ENCODE measurements around the gene ASB15. TPM values are rescaled to one million over a fixed set of nuclear protein-coding genes. Genes with fewer than 3 reads are reported as not detected.

Gene ASB15
- total RNA-seq, 1 experiment from 2014 or later = not detected

DNA sequence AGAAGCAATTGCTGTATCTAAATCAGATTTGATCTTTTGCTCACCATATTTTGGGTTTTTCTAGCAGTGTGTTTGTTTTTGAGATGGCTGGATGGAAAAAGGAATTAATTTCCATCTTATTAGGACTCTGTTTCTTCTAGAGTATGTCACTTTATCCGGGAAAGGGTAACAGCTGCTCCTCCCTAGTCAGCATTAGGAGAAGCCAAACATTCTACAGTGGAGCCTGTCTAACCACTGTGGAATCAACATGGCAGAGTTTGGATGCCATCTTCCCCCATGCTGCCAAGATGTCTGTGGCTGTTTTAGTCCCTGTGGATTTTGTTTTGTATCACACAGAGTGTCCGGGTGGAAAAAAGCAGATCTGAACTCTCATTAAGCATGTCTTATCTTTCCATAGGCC lies 38.0 kb downstream of the ASB15 start:
- H3K79me2 ChIP-seq (ENCODE audit: low read length) = no peaks in the 10 kb centered on the region
- no peaks in the 10 kb centered on the region for H3K9me2 ChIP-seq (replicated peaks; ENCODE audit: low read length)
- H3F3A ChIP-seq (ENCODE audit: low read length, unreplicated experiment) = no peaks in the 10 kb centered on the region
- no peak overlapping the region for H3K4me3 ChIP-seq (ENCODE audit: low read length)
- H3K36me3 ChIP-seq (ENCODE audit: low read depth, low read length) = no peaks in the 10 kb centered on the region
- H4K20me1 ChIP-seq (ENCODE audit: low read length) = no peaks in the 10 kb centered on the region
- intact Hi-C loops (cut with micrococcal nuclease) = loop anchor here (5.0 kb wide), 1 partner anchor 57 kb away; no protein-coding TSS in a partner anchor
- no peak for ATAC-seq
- peaks cover 19% of the 10 kb centered on the region for H3K4me1 ChIP-seq (ENCODE audit: insufficient read depth, low read length)
- H3K9ac ChIP-seq (ENCODE audit: low read length) = no peak overlapping the region
- no peaks in the 10 kb centered on the region for H3K9me3 ChIP-seq (ENCODE audit: low read length)
- H3K4me2 ChIP-seq (ENCODE audit: low read length) = no peak overlapping the region
- POLR2A ChIA-PET (ENCODE audit: unreplicated experiment) = no interaction called here
- no peaks in the 10 kb centered on the region for H3K27me3 ChIP-seq (ENCODE audit: low read length)
- CTCF ChIA-PET = no interaction called here
- no peak for DNase-seq
- H2AFZ ChIP-seq (ENCODE audit: low read length) = no peak overlapping the region
- no peak for TF ChIP-seq EZH2 (IDR thresholded peaks at IDR 0.05; ENCODE audit: low read length, unreplicated experiment)
- TF ChIP-seq, protein P1, sequence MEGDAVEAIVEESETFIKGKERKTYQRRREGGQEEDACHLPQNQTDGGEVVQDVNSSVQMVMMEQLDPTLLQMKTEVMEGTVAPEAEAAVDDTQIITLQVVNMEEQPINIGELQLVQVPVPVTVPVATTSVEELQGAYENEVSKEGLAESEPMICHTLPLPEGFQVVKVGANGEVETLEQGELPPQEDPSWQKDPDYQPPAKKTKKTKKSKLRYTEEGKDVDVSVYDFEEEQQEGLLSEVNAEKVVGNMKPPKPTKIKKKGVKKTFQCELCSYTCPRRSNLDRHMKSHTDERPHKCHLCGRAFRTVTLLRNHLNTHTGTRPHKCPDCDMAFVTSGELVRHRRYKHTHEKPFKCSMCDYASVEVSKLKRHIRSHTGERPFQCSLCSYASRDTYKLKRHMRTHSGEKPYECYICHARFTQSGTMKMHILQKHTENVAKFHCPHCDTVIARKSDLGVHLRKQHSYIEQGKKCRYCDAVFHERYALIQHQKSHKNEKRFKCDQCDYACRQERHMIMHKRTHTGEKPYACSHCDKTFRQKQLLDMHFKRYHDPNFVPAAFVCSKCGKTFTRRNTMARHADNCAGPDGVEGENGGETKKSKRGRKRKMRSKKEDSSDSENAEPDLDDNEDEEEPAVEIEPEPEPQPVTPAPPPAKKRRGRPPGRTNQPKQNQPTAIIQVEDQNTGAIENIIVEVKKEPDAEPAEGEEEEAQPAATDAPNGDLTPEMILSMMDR (conservative IDR thresholded peaks at IDR 0.05; ENCODE audit: low read depth, low read length) = no peak
- no peak for TF ChIP-seq EZH2phosphoT487 (IDR thresholded peaks at IDR 0.05; ENCODE audit: borderline replicate concordance, low read length)
- H3K27ac ChIP-seq (ENCODE audit: low read length) = no peak overlapping the region
- BruUV-seq (replicated peaks) = no TSS peak

DNA sequence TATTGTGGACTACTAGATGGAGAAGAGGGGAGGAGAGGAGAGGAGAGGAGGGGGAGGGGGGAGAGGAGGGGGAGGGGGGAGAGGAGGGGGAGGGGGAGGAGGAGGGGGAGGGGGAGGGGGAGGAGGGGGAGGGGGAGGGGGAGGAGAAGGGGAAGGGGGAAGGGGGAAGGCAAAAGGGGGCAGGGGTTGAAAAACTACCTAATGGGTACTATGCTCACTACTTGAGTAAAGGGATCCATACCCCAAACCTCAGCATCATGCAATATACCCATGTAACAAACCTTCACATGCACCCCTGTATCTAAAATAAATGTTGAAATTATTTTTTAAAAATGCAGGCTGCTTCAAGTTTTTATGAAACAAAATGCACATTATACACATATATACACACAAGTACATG lies 39.0 kb downstream of the ASB15 start:
- H3K4me3 ChIP-seq (ENCODE audit: low read length) = no peak overlapping the region
- peaks cover 19% of the 10 kb centered on the region for H3K4me1 ChIP-seq (ENCODE audit: insufficient read depth, low read length)
- no peaks in the 10 kb centered on the region for H4K20me1 ChIP-seq (ENCODE audit: low read length)
- ChIA-PET POLR2A (ENCODE audit: unreplicated experiment) (no interaction called here), CTCF (no interaction called here)
- no peak overlapping the region for H3K27ac ChIP-seq (ENCODE audit: low read length)
- TF ChIP-seq, protein P1 (conservative IDR thresholded peaks at IDR 0.05; ENCODE audit: low read depth, low read length) = no peak
- no peak for TF ChIP-seq EZH2 (IDR thresholded peaks at IDR 0.05; ENCODE audit: low read length, unreplicated experiment)
- no peak for TF ChIP-seq EZH2phosphoT487 (IDR thresholded peaks at IDR 0.05; ENCODE audit: borderline replicate concordance, low read length)
- BruUV-seq (replicated peaks) = no TSS peak
- no peak overlapping the region for H3K4me2 ChIP-seq (ENCODE audit: low read length)
- no peaks in the 10 kb centered on the region for H3K9me3 ChIP-seq (ENCODE audit: low read length)
- H3K27me3 ChIP-seq (ENCODE audit: low read length) = no peaks in the 10 kb centered on the region
- no peaks in the 10 kb centered on the region for H3K9me2 ChIP-seq (replicated peaks; ENCODE audit: low read length)
- intact Hi-C loops (cut with micrococcal nuclease) = no loop called here
- H3K9ac ChIP-seq (ENCODE audit: low read length) = no peak overlapping the region
- no peaks in the 10 kb centered on the region for H3K36me3 ChIP-seq (ENCODE audit: low read depth, low read length)
- no peaks in the 10 kb centered on the region for H3K79me2 ChIP-seq (ENCODE audit: low read length)
- no peaks in the 10 kb centered on the region for H3F3A ChIP-seq (ENCODE audit: low read length, unreplicated experiment)
- no peak for DNase-seq
- no peak overlapping the region for H2AFZ ChIP-seq (ENCODE audit: low read length)
- ATAC-seq = no peak

DNA sequence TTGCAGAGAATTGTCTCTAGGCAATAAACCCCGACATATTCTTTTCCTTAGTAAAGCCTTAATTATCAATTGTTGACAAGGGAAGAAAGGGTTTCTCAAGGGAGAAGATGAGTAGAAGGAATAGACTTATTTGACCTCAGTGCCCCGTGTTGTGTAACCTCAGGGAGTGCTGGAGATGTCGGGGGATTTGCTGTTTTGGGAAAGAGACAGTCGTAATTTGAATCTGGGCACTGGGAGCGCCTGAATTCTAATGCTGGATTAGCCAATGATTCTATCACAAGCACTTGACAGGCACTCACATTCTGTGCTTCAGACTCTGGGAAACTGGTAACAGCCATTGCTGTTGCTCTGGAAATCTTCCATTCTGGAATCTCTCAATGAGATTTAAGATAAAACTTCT lies 40.3 kb downstream of the ASB15 start:
- H3K79me2 ChIP-seq (ENCODE audit: low read length) = no peaks in the 10 kb centered on the region
- H3K9me3 ChIP-seq (ENCODE audit: low read length) = no peaks in the 10 kb centered on the region
- no peak for TF ChIP-seq EZH2 (IDR thresholded peaks at IDR 0.05; ENCODE audit: low read length, unreplicated experiment)
- TF ChIP-seq, protein P1 (conservative IDR thresholded peaks at IDR 0.05; ENCODE audit: low read depth, low read length) = no peak
- no peak for TF ChIP-seq EZH2phosphoT487 (IDR thresholded peaks at IDR 0.05; ENCODE audit: borderline replicate concordance, low read length)
- no peak overlapping the region for H3K4me2 ChIP-seq (ENCODE audit: low read length)
- no peak overlapping the region for H3K9ac ChIP-seq (ENCODE audit: low read length)
- no TSS peak for BruUV-seq (replicated peaks)
- intact Hi-C loops (cut with micrococcal nuclease) = no loop called here
- H2AFZ ChIP-seq (ENCODE audit: low read length) = no peak overlapping the region
- ChIA-PET CTCF (no interaction called here), POLR2A (ENCODE audit: unreplicated experiment) (no interaction called here)
- H3K36me3 ChIP-seq (ENCODE audit: low read depth, low read length) = no peaks in the 10 kb centered on the region
- H3F3A ChIP-seq (ENCODE audit: low read length, unreplicated experiment) = no peaks in the 10 kb centered on the region
- no peak overlapping the region for H3K27ac ChIP-seq (ENCODE audit: low read length)
- H3K4me3 ChIP-seq (ENCODE audit: low read length) = no peak overlapping the region
- no peaks in the 10 kb centered on the region for H3K27me3 ChIP-seq (ENCODE audit: low read length)
- DNase-seq (no peak), ATAC-seq (no peak)
- no peaks in the 10 kb centered on the region for H4K20me1 ChIP-seq (ENCODE audit: low read length)
- H3K4me1 ChIP-seq (ENCODE audit: insufficient read depth, low read length) = peaks cover 22% of the 10 kb centered on the region
- no peaks in the 10 kb centered on the region for H3K9me2 ChIP-seq (replicated peaks; ENCODE audit: low read length)

Data from PC-3 (cell line).